H1 (cell line): ENCODE data around the gene TCF7. TPM values are rescaled to one million over a fixed set of nuclear protein-coding genes. Genes with fewer than 3 reads are reported as not detected.

Experiments used
- CTCF ChIA-PET: fragments of 300-600 bp; sonication (Branson Sonifier 250); formaldehyde crosslinking; loops from one replicate; lab custom pipeline; 2021; ENCODE audit not compliant: partially characterized antibody; lab: Charles Lee
- POLR2A ChIA-PET: fragments of 300-600 bp; sonication (Branson Sonifier 250); formaldehyde crosslinking; loops from one replicate; lab custom pipeline; 2021; ENCODE audit warnings: inconsistent platforms; ENCODE audit not compliant: partially characterized antibody; lab: Charles Lee
- DNase-seq, 2 experiments: peaks; one replicate each; pipeline versions ENCODE4 v3.0.0 to v3.0.0-alpha.2; 2010 to 2022; ENCODE audit warnings: low spot score in 2 of 2, low read depth in 1 of 2, mixed read lengths in 1 of 2
- FAIRE-seq: peaks from 2 replicates; lab custom pipeline; 2011; peaks lifted over from hg19 to GRCh38; lab: Jason Lieb, UNC
- H2AFZ ChIP-seq: 2 replicates; pipeline ENCODE4 v1.8.1; 2012; ENCODE audit warnings: low read length, inconsistent platforms
- H2AK5ac ChIP-seq: 2 replicates; pipeline ENCODE4 v1.6.1; 2013; ENCODE audit warnings: low read depth, low read length
- H2BK120ac ChIP-seq: replicated peaks from 2 replicates; pipeline ENCODE3; 2013; ENCODE audit warnings: low read depth, low read length, inconsistent platforms
- H2BK12ac ChIP-seq: 2 replicates; pipeline ENCODE4 v1.6.1; 2013; ENCODE audit warnings: low read depth, low read length
- H2BK15ac ChIP-seq: 2 replicates; pipeline ENCODE4 v1.6.1; 2013; ENCODE audit warnings: low read length
- H2BK20ac ChIP-seq: 2 replicates; pipeline ENCODE4 v1.6.1; 2013; ENCODE audit warnings: low read length
- H2BK5ac ChIP-seq: 2 replicates; pipeline ENCODE4 v1.6.1; 2013; ENCODE audit warnings: low read depth, low read length
- H3K14ac ChIP-seq: 2 replicates; pipeline ENCODE4 v1.6.1; 2013; ENCODE audit warnings: inconsistent platforms; ENCODE audit not compliant: insufficient read length
- H3K18ac ChIP-seq: 2 replicates; pipeline ENCODE4 v1.6.1; 2013; ENCODE audit warnings: low read length; ENCODE audit errors: extremely low read depth
- H3K23ac ChIP-seq: 2 replicates; pipeline ENCODE4 v1.6.1; 2013; ENCODE audit warnings: inconsistent platforms; ENCODE audit not compliant: insufficient read length
- H3K23me2 ChIP-seq: 2 replicates; pipeline ENCODE4 v1.6.1; 2013; ENCODE audit warnings: low read depth, low read length
- H3K27ac ChIP-seq: 2 replicates; pipeline ENCODE4 v1.6.1; 2011; ENCODE audit warnings: low read depth, low read length, inconsistent platforms
- H3K27me3 ChIP-seq, 4 experiments: replicated peaks in 1 of 4; 1 replicate in 1 of 4; 2 replicates in 3 of 4; pipeline versions ENCODE4 v1.6.1 to v1.8.1; 2011 to 2013; ENCODE audit warnings: low read length in 3 of 4, mild to moderate bottlenecking in 3 of 4, inconsistent platforms in 2 of 4, mixed read lengths in 2 of 4, moderate library complexity in 1 of 4; ENCODE audit not compliant: control insufficient read depth in 3 of 4, insufficient read depth in 3 of 4; ENCODE audit errors: extremely low read depth in 1 of 4
- H3K36me3 ChIP-seq, 4 experiments: 2 replicates each; pipeline versions ENCODE4 v1.6.1 to v1.8.1; 2011 to 2013; ENCODE audit warnings: mild to moderate bottlenecking in 4 of 4, low read length in 3 of 4, moderate library complexity in 2 of 4, control low read depth in 1 of 4, inconsistent platforms in 1 of 4; ENCODE audit not compliant: insufficient read depth in 4 of 4, control insufficient read depth in 2 of 4
- H3K4ac ChIP-seq: replicated peaks from 2 replicates; pipeline ENCODE3; 2013; ENCODE audit warnings: low read length, low read depth, mixed read lengths, inconsistent platforms; ENCODE audit not compliant: insufficient read length
- H3K4me1 ChIP-seq, 4 experiments: replicated peaks in 1 of 4; 1 replicate in 1 of 4; 2 replicates in 3 of 4; pipeline versions ENCODE4 v1.6.1 to v1.8.1; 2011 to 2013; ENCODE audit warnings: low read length in 3 of 4, inconsistent platforms in 2 of 4, mixed read lengths in 1 of 4; ENCODE audit not compliant: insufficient read depth in 4 of 4, control insufficient read depth in 3 of 4
- H3K4me2 ChIP-seq, 2 experiments: 2 replicates each; pipeline versions ENCODE4 v1.6.1 to v1.8.1; 2011 to 2013; ENCODE audit warnings: low read depth in 2 of 2, low read length in 2 of 2, control low read depth in 1 of 2, inconsistent platforms in 1 of 2, mild to moderate bottlenecking in 1 of 2; ENCODE audit not compliant: insufficient read depth in 1 of 2
- H3K4me3 ChIP-seq, 4 experiments: fragments of 200-600, 300-600 bp in 1 of 4; sonication (generic), shearing (Covaris generic), sonication (Bioruptor Twin) in 1 of 4; 2 replicates each; pipeline versions ENCODE4 v1.5.1 to v1.8.1; 2011 to 2016; ENCODE audit warnings: low read length in 4 of 4, low read depth in 3 of 4, control low read depth in 2 of 4, inconsistent platforms in 2 of 4, mild to moderate bottlenecking in 2 of 4, mixed read lengths in 1 of 4, moderate library complexity in 1 of 4; ENCODE audit not compliant: insufficient read depth in 2 of 4; ENCODE audit errors: extremely low read depth in 1 of 4
- H3K56ac ChIP-seq: replicated peaks from 2 replicates; pipeline ENCODE3; 2013; ENCODE audit warnings: low read depth, mild to moderate bottlenecking, mixed read lengths, low read length, inconsistent platforms; ENCODE audit not compliant: insufficient read length
- H3K79me1 ChIP-seq: 2 replicates; pipeline ENCODE4 v1.6.1; 2013; ENCODE audit warnings: low read depth, low read length, control low read depth
- H3K79me2 ChIP-seq, 2 experiments: 2 replicates each; pipeline versions ENCODE4 v1.6.1 to v1.8.1; 2012 to 2013; ENCODE audit warnings: low read length in 2 of 2, mild to moderate bottlenecking in 2 of 2, inconsistent platforms in 1 of 2; ENCODE audit not compliant: insufficient read depth in 2 of 2, control insufficient read depth in 1 of 2
- H3K9ac ChIP-seq, 4 experiments: replicated peaks in 1 of 4; 1 replicate in 1 of 4; 2 replicates in 3 of 4; pipeline versions ENCODE4 v1.6.1 to v1.8.1; 2011 to 2013; ENCODE audit warnings: low read depth in 3 of 4, low read length in 3 of 4, control low read depth in 2 of 4, mild to moderate bottlenecking in 2 of 4, moderate library complexity in 2 of 4, inconsistent platforms in 1 of 4; ENCODE audit errors: extremely low read depth in 1 of 4
- H3K9me3 ChIP-seq, 2 experiments: 2 replicates each; pipeline versions ENCODE4 v1.6.1 to v1.8.1; 2012 to 2013; ENCODE audit warnings: mild to moderate bottlenecking in 2 of 2, moderate library complexity in 2 of 2, control low read depth in 1 of 2, inconsistent platforms in 1 of 2, low read depth in 1 of 2, low read length in 1 of 2, mixed read lengths in 1 of 2; ENCODE audit not compliant: insufficient read depth in 2 of 2
- H4K20me1 ChIP-seq, 2 experiments: replicated peaks in 1 of 2; 2 replicates each; pipeline versions ENCODE3 to v1.8.1; 2011 to 2013; ENCODE audit warnings: inconsistent platforms in 2 of 2, low read length in 2 of 2, mild to moderate bottlenecking in 1 of 2; ENCODE audit not compliant: insufficient read depth in 2 of 2, control insufficient read depth in 1 of 2
- H4K5ac ChIP-seq: 2 replicates; pipeline ENCODE4 v1.6.1; 2013; ENCODE audit warnings: low read length, low read depth, mixed read lengths, inconsistent platforms; ENCODE audit not compliant: insufficient read length
- H4K8ac ChIP-seq: 2 replicates; pipeline ENCODE4 v1.8.0; 2013; ENCODE audit warnings: mild to moderate bottlenecking, moderate library complexity, low read length, inconsistent platforms; ENCODE audit not compliant: insufficient read depth; ENCODE audit errors: extremely low read depth
- H4K91ac ChIP-seq: replicated peaks from 2 replicates; pipeline ENCODE3; 2013; ENCODE audit warnings: low read length, mixed read lengths, inconsistent platforms; ENCODE audit not compliant: insufficient read length
- KDM4A ChIP-seq: IDR thresholded peaks from one replicate; pipeline ENCODE4 v1.7.1; 2012; ENCODE audit warnings: low read depth, mild to moderate bottlenecking, moderate library complexity, low read length, inconsistent platforms; ENCODE audit not compliant: severe bottlenecking
- WGBS, 2 experiments: shearing (Covaris generic) in 1 of 2; methylation state at CpG; one replicate each; pipeline versions ENCODE4 v1.1.6 to v1.1.7; 2013 to 2015; ENCODE audit warnings: low lambda C conversion rate in 2 of 2, mixed read lengths in 2 of 2, inconsistent platforms in 1 of 2, low coverage in 1 of 2, missing lambda C conversion rate in 1 of 2; ENCODE audit not compliant: insufficient replicate concordance in 2 of 2, insufficient coverage in 1 of 2, insufficient read length in 1 of 2; ENCODE audit errors: extremely low coverage in 1 of 2, missing lambda C conversion rate in 1 of 2; 5-methylcytosine and 5-hydroxymethylcytosine counted together
- polyA plus RNA-seq, 7 experiments: library from polyadenylated mRNA; depleted of rRNA in 3 of 7; stranded (reverse) in 5 of 7; unstranded in 2 of 7; fragments of >200 nt in 5 of 7; fragments of 200-250 nt in 2 of 7; gene quantifications; 1 replicate in 5 of 7; 2 replicates in 1 of 7; 4 replicates in 1 of 7; pipeline versions ENCODE4 v1.2.1 to v1.2.3, GENCODE V29; 2011 to 2013; ENCODE audit warnings: missing spikeins in 2 of 7, mixed read lengths in 2 of 7
- total RNA-seq: library from RNA; stranded (reverse); fragmentation: NEBNext Ultra II Directional; extraction: Animal tissue kit (Norgen Biotek cat#: 25700); gene quantifications from 2 replicates; pipeline ENCODE4 v1.2.1, GENCODE V29; 2021

TCF7 gene
- total and polyA plus RNA-seq, 2 of the 8 experiments (the other 6 are each of a cell fraction or from before 2014, with no cell fraction given): 4.7 to 8.5 TPM

- Histone ChIP-seq H3K9me3 (no peaks in the 10 kb centered on the region), H2BK5ac (no peak overlapping the region), H2BK120ac (no peak overlapping the region), H2AFZ (no peak overlapping the region), H2BK12ac (no peak overlapping the region), H3K56ac (no peak overlapping the region), H4K8ac (no peak overlapping the region), H3K18ac (no peak overlapping the region), H3K27me3 (peaks cover 0 to 2% (median 0%) of the 10 kb centered on the region in 4 experiments; a peak in 1 of 7 replicates), H3K23ac (no peak overlapping the region), H3K14ac (no peak overlapping the region), H3K4me3 (no peak overlapping the region), H4K20me1 (no peaks in the 10 kb centered on the region), H3K79me2 (no peaks in the 10 kb centered on the region), H2AK5ac (no peak overlapping the region), H2BK20ac (no peak overlapping the region), H3K4ac (no peak overlapping the region), H2BK15ac (no peak overlapping the region), H3K27ac (no peak overlapping the region), H4K5ac (no peak overlapping the region), H3K9ac (no peak overlapping the region), H4K91ac (no peak overlapping the region), H3K36me3 (no peaks in the 10 kb centered on the region), H3K23me2 (no peaks in the 10 kb centered on the region), H3K4me1 (peaks cover 0 to 2% (median 0%) of the 10 kb centered on the region in 4 experiments; a peak in 2 of 7 replicates), H3K79me1 (no peaks in the 10 kb centered on the region), H3K4me2 (no peak overlapping the region)
- no peak for FAIRE-seq
- 73% methylated on average over 2 of the region's 2 CpGs; no CpG with 5 or more reads in 1 of the 2 experiments for WGBS, 2 experiments
- no peak for DNase-seq
- TF ChIP-seq KDM4A: no peak
- ChIA-PET CTCF (interaction anchor here (1.1 to 4.9 kb wide), 4 partner anchors 10 to 42 kb away, joined by 3 to 30 read pairs (median 12); no protein-coding TSS in a partner anchor), POLR2A (no interaction called here)
Observed at GRCh38 chr5:134082264-134082992, 32.1 kb upstream of the TCF7 start.
